GM12801 (cell line): ENCODE measurements around the gene DENND4A.

Source experiments
- CTCF ChIP-seq: IDR thresholded peaks from one replicate; pipeline ENCODE4 v1.5.1; 2011; ENCODE audit warnings: control low read depth; ENCODE audit not compliant: insufficient read length; ENCODE audit errors: extremely low read depth

The DENND4A gene

GRCh38 chr15:65789759-65790425 is 2.2 kb downstream of the DENND4A start:
- no peak for TF ChIP-seq CTCF

- TF ChIP-seq CTCF, result no peak
These were observed 3.0 kb downstream of the DENND4A start for GRCh38 chr15:65789105-65789504.

GRCh38 chr15:65787260-65787659 is 4.8 kb downstream of the DENND4A start:
- TF ChIP-seq CTCF, result no peak

- TF ChIP-seq CTCF, result no peak
These were observed 6.9 kb downstream of the DENND4A start for GRCh38 chr15:65785151-65785550.

- TF ChIP-seq CTCF, result no peak
These were observed 8.2 kb downstream of the DENND4A start for GRCh38 chr15:65783872-65784271.

- no peak for TF ChIP-seq CTCF
These were observed 10.0 kb downstream of the DENND4A start for GRCh38 chr15:65782096-65782495.

GRCh38 chr15:65778269-65778668 is 13.8 kb downstream of the DENND4A start:
- no peak for TF ChIP-seq CTCF

GRCh38 chr15:65777843-65778242 is 14.2 kb downstream of the DENND4A start:
- TF ChIP-seq CTCF, result no peak
